SIG-M5 treated with dmso at 0.1 percent for 504 hours (cell line): ENCODE measurements around the gene FBXO47.
A peak's percentile ranks its signal among the peaks of the same experiment; 100 is the strongest.
"Not testable (repeated sequence)": the region's sequence is repeated elsewhere in the genome, so short reads cannot be mapped to it uniquely, and the experiment has no call there.

Experiments
- DNase-seq: peaks from one replicate; lab custom pipeline; 2025; ENCODE audit not compliant: unreplicated experiment; lab: John Stamatoyannopoulos, UW

The FBXO47 gene

DNA sequence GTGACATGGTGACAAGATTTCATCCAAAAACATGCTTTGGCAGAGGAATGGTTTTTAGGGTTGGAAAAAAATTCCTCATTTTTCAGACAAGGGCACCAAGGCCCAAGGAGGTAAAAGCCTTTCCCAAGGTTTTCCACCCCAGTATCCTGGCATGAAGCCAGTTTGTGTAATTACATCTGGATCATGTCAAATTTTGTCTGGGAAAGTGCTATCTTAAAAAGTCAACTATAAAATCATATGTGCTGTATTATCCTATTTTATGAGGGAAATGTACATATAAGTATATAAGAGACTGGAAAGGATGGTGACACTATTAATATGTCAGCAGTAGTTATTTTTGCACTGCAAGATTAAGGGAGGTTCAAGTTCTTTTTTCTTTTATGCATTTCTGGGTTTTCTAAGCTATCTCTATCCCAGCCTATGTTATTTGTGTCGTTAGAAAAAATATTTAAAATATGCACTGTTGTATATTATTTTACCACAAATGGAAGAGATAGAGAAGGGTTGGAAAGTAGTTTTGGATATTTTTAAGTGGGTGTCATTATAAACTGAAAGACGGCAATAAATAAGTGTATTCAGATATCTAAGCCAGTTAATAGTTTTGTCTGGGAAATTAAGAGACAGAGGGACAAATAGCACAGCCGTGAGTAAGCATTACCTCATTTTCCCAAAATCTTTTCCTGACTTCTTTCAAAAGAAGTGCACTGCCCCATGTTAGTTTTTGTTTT is 13.5 kb upstream of the FBXO47 start:
- no peak for DNase-seq

DNA sequence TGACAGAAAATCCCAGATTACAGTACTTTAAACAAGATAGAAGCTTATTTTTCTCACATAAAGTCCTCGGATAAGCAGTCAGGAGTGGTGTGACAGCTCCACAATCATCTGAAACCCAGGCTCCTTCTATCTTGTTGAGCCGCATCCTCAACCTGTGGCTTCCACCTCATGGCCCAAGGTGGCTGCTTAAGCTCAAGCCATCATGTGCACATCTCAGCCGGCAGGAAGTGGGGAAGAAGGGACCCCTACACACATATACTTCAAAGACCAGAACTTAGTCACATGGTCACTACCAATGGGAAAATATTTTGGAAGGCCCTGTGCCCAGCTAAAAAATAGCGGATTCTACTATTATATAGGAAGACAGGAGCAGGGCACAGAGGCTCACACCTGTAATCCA is 11.0 kb upstream of the FBXO47 start:
- no peak for DNase-seq

DNA sequence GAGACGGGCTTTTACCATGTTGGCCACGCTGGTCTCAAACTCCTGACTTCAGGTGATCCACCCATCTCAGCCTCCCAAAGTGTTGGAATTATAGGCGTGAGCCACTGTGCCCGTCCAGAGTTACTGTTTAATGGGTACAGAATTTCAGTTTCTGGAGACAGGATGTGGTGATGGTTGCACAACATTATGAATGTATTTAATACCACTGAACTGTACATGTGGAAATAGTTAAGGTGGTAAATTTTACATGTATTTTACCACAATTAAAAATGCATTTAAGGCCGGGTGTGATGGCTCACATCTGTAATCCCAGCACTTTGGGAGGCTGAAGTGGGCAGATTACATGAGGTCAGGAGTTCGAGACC is 9.0 kb upstream of the FBXO47 start:
- DNase-seq: peak; percentile 75

DNA sequence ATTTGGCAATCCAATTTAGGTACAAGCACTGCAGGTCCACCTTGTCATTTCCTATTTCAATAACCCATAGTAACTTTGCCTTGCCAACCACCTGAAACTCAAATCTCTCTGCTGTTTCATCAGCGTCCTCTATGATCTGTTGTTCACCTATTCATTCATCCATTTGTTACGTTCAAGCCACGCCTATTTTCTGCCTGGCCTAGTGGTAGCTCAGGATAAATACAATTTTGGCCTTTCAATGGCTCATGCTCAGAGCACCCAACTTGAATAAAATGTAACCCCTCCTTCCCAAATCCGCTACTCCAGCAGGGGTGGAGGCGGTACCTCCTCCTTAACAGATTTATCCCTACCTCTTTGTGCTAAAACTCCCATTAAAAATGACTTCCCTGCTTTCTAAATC is 3.6 kb upstream of the FBXO47 start:
- DNase-seq: no peak

DNA sequence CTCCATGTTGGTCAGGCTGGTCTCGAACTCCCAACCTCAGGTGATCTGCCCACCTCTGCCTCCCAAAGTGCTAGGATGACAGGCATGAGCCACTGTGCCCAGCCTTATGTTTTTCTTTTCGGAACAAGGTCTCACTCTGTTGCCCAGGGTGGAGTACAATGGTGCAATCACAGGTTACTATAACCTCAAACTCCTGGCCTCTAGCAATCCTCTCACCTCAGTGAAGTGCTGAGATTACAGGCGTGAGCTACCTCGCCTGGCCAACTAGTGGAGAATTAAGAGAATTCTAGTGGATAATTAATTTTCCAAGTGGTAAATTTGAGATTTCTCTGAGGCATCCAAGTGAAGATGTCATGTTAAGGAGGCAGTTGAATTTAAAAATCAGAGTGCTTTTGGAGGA is 2.9 kb upstream of the FBXO47 start:
- no peak for DNase-seq

DNA sequence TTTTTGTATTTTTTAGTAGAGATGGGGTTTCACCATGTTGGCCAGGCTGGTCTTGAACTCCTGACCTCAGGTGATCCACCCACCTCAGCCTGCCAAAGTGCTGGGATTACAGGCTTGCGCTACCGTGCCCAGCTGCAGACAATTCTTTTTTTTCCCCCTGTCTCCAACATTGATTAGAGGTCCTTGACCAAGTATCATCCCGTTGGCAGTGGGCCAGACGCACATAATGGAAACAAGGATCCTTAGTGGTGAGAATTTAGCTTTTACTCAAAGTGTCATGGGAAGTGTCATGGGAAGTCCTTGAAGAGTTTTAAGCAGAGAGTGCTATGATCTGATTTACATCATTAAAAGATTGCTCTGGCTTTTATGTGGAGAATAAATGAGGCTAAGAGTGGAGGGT is 2.1 kb upstream of the FBXO47 start:
- no peak for DNase-seq

DNA sequence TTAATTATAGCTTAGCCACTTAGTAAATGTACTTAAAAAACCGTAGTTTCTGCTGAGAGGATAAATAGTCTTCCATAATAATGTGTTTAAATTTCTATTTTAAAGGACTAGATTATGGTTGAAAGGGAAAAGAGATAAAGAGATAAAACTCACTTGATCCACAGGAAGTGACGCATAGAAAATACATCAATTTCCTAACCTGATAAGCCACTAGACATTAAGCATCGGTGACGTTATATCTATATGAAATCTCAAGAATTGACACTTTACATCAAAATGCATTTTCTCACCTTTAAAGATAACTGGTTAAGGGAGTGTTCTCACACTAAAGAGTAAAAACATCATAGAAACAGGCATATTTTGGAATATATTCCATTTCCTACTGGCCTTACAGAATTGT is 5.8 kb downstream of the FBXO47 start:
- no peak for DNase-seq

DNA sequence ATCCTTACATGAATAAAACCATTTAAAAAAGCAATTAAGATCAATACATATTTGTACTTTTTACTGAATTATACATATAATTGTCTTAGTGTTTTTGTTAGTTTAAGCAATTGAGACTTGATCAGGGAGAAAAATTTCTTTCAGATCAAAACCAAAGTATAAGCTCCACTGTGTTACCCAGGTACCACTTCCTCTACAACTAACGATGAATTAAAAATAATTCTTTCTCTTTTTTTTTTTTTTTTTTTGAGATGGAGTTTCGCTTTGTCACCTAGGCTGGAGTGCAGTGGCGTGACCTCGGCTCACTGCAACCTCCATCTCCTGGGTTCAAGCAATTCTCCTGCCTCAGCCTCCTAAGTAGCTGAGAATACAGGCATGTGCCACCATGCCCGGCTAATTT is 6.8 kb downstream of the FBXO47 start:
- no peak for DNase-seq

DNA sequence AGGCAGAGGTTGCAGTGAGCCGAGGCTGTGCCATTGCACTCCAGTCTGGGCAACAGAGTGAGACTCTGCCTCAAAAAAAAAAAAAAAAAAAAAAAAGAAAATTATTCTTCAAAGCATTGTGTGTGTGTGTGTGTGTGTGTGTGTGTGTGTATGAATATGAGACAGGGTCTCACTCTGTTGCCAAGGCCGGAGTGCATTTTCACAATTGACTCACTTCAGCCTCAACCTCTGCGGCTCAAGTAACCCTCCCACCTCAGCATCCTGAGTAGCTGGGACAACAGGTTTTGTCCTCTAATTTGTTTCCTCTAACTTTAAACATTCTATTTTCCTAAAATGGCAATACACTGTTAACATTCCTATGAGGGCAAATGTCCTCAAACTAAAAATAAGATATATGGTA is 7.7 kb downstream of the FBXO47 start:
- DNase-seq: no peak

DNA sequence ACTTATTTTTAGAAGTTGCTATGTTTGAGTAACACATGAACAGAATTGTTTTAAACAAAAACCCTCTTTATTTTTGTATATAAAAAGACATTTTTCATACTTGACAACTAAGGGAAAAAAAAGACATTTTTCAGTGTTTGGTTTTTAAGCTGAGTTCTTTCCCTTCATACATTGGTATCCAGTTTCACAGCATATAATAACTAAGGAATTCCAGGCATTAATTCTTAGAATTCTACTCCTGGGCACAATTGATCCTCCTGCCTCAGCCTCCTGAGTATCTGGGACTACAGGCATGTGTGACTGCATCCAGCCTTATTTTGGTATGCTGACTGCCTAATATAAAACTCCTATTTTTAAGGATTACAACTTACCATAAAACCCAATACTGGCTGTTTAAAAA is 8.4 kb downstream of the FBXO47 start:
- no peak for DNase-seq

DNA sequence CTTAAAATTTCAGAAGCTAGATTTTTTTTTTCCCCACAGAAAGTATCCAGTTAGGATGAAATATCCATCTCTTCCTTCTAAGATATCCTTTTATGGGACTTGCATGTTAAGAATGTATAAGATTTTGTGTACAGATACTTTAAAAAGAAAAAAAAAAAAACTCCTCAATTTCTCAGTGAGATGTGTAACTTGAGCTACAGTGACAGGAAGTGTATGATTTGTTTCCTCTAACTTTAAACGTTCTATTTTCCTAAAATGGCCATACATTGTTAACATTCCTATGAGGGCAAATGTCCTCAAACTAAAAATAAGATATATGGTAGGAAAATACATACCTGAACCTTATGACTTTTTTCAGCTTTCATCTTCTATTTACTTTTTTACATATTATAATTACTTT is 8.9 kb downstream of the FBXO47 start:
- DNase-seq: no peak

DNA sequence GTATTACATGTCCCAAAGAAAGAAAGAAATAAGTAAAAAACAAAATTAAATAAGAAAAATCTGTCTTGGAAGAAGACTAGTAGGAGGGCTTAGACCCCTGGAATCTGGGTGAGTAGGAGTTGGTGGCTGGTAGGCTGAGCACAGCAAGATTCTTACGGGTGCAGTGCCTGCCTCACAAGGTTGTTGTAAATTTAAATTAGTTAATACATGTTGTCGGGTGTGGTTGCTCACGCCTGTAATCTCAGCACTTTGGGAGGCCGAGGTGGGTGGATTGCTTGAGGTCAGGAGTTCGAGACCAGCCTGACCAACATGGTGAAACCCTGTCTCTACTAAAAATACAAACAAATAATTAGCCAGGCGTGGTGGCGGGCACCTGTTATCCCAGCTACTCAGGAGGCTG is 13.4 kb downstream of the FBXO47 start:
- not testable (repeated sequence) for DNase-seq

DNA sequence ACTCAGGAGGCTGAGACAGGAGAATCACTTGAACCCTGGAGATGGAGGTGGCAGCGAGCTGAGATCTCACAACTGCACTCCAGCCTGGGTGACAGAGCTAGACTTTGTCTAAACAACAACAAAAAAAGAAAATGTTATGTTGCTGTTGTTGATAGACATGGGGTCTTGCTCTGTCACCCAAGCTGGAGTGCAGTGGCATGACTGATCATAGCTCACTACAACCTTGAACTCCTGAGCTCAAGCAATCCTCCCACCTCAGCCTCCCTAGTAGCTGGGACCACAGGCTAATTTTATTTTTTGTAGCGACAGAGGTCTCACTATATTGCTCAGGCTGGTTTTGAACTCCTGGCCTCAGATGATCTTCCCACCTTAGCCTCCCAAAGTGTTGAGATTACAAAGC is 20.0 kb downstream of the FBXO47 start:
- DNase-seq: no peak

DNA sequence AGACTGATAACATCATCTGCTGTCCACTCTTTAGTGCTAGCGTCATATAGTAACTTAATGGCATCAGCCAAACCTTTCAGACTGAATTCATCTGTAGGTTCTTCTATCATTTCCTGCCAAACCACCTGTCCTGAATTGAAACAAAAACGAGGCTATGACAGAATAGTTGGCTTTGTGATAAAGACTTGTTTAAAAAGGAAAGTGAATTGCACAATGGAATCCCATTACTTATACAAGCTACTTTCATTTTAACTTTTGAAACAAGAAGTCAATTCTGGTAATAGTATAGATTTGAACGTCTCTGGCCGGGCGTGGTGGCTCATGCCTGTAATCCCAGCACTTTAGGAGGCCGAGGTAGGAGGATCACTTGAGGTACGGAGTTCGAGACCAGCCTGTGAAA is 23.6 kb downstream of the FBXO47 start:
- DNase-seq: peak; percentile 39

DNA sequence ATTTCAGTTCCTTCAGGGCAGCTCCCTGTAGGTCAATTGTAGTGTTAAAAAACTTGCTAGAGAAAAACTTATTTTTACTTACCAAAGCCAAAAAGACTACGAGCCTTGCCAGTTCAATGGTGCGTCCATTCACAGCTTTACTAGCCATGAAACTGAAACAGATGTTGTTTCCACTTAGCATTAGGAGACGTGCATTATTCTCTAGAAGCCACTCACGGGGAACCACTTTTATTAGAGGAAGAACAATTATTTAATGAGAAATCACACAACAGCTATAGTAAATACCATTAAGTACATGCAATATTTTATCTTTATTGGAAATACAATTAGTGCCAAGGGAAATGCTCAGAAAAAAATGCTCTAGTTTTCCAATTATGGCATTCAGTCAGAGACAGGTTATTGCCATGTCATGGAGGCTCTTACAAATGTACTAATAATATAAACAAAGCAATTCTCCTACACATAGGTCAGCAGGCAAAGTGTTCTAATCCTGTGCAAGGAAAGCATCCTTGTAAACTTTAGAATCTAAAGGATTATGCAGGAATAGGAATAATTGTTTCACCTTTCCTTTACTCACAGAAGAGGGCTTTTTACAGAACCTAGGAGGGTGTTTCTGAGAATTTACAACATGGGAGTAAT is 24.4 kb downstream of the FBXO47 start:
- DNase-seq: no peak

DNA sequence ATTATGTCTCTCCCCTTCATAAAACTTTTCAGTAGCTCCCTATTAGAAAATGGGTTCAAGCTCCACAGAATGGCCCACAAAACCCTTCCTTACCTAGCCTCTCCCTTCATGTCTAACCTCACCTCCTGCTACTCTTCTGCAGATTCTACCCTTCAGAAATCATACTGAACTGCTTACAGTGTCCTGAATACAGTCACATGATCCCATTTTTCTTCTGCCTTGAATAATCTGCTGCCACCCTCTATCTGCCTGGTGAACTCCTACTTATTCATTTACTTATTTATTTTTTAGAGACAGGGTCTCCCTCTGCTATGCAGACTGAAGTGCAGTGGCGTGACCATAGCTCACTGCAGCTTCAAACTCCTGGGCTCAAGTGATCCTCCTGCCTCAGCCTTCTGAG is 26.8 kb downstream of the FBXO47 start:
- DNase-seq: no peak

DNA sequence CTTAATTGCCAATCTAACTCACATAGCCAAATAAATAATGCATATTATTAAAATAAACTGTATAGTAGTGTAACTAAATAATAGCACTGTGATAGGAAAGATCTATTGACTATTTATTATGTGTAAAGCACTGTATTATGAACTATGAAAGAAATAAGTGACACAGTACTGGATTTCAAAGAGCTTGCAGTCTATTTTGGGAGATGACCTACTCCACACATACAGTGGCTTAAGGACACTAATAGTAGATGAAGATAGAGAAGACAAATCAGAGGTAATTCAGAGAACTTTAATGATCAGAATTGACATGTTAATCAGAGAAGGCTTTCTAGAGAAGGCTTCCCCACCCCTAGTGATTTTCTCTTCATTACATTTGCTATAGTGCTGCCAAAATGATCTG is 27.2 kb downstream of the FBXO47 start:
- no peak for DNase-seq

DNA sequence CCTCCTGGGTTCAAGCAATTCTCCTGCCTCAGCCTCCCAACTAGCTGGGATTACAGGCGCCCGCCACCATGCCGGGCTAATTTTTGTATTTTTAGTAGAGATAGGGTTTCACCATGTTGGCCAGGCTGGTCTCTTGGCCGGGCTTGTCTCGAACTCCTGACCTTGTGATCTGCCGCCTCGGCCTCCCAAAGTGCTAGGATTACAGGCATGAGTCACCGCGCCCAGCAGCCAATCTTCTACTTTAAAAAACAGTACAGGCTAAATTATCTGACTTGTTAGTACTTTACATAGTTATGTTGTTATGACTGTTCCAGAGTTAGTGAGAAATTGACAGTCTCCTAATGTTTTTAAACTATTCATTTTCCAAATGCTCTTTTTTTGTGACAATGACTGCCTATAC is 33.2 kb downstream of the FBXO47 start:
- DNase-seq: not testable (repeated sequence)

DNA sequence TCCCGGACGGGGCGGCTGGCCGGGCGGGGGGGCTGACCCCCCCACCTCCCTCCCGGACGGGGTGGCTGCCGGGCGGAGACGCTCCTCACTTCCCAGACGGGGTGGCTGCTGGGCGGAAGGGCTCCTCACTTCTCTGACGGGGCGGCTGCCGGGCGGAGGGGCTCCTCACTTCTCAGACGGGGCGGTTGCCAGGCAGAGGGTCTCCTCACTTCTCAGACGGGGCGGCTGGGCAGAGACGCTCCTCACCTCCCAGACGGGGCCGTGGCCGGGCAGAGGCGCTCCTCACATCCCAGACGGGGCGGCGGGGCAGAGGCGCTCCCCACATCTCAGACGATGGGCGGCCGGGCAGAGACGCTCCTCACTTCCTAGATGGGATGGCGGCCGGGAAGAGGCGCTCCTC is 36.4 kb downstream of the FBXO47 start:
- not testable (repeated sequence) for DNase-seq

DNA sequence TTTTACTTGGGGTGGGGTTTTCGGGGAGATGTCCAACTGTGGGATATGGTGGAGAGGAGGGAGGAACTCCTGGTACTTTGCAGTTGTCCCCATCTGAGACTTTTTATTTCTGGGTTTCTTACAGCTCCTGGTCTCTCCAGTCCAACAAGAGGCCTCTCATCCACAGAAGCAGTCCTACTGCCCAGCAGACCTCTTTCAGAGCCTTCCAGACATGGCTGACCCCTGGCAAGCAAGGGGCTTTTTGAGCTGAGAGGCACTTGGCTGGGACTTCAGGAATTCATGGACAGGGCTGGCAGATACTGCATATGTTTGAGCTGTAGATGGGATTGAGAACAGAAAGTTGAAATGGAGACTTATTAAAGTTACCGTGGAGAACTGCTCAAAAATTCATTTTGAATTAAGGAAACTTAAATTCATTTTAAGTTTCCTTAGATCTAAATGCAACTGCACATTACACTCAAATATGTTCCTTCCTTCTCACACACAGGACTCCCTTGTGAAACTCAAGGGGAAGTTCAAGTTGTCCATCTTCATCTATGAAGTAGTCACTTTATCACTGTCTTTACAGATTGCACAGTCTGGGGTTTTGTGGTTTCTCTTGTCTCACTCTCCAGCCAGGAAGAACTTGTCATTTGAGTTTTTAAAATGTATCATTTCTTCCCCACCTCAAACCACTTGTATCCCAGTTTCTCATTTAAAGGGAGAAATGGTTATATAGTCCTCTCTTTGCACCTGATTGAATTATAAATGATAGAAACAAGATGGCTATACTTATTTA is 40.7 kb downstream of the FBXO47 start:
- peak; percentile 96 for DNase-seq

DNA sequence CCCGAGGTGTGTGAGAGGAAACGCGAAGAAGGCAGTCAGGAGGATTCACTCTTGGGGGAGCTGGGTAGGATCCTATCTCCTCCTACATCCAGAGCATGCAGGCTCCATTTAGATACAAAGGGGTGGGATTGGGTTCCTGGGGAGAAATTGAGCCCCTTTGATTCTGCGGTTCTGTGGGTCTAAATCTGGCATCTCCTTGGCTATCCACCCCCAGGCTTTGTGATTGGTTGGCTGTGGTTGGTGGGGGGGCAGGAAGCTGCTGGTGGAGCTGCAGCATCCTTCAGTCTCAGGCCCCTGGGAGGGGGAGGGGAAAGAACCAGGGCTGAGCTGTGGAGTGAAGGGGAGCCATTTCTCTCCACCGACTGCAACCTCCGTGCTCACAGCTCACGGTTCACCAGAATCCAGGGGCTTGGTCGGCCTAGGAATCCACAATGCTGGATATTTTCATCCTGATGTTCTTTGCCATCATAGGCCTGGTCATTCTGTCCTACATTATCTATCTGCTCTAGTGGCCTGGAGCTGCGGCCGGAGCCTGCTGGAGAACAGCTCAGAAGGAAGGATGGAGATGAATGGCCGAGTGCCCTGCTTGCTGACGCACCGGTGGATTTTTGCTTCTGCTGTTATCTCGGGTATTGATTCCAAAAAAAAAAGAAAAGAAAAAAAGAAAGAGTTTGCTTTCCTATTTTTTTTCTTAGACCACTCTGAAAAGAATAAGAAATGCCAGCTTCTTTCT is 41.8 kb downstream of the FBXO47 start, which contains the start of gene LASP1NB:
Gene LASP1NB (plus strand): TSS at position 352 of the 733 bp plus-strand sequence.
- no peak for DNase-seq
